CD4-positive, alpha-beta T cell (primary cell): ENCODE data around the gene ZGRF1. TPM values are rescaled to one million over a fixed set of nuclear protein-coding genes. Genes with fewer than 3 reads are reported as not detected.
"Not testable (repeated sequence)": the region's sequence is repeated elsewhere in the genome, so short reads cannot be mapped to it uniquely, and the experiment has no call there.

ENCODE experiments used
- ATAC-seq: fragments of 200-7000 bp; cut with Tn5 transposase; one replicate; pipeline ENCODE4 v1.10.0; 2022; ENCODE audit warnings: mild to moderate bottlenecking; ENCODE audit not compliant: poor library complexity
- CTCF ChIA-PET: fragments of 350-600 bp; sonication (Branson Sonifier 250); formaldehyde crosslinking; loops from one replicate; lab custom pipeline; 2021; ENCODE audit warnings: antibody characterized with exemption, inconsistent platforms; lab: Charles Lee
- POLR2A ChIA-PET: fragments of 350-600 bp; sonication (Branson Sonifier 250); formaldehyde crosslinking; loops from one replicate; lab custom pipeline; 2021; ENCODE audit warnings: antibody characterized with exemption, inconsistent platforms; lab: Charles Lee
- DNase-seq, 14 experiments: peaks; one replicate each; pipeline ENCODE4 v3.0.0-alpha.2; 2013 to 2020; ENCODE audit warnings: mixed read lengths in 2 of 14
- H3K27ac ChIP-seq, 2 donors: one replicate each; pipeline versions ENCODE4 v1.5.1 to v1.7.0; 2013; ENCODE audit warnings: low read length in 2 of 2, low read depth in 1 of 2, mild to moderate bottlenecking in 1 of 2
- H3K27me3 ChIP-seq, 2 experiments: 1 replicate in 1 of 2; 2 replicates in 1 of 2; pipeline versions ENCODE4 v1.6.1 to v1.7.0; 2013; ENCODE audit warnings: low read length in 2 of 2, control low read depth in 1 of 2, mild to moderate bottlenecking in 1 of 2, moderate library complexity in 1 of 2; ENCODE audit not compliant: insufficient read depth in 2 of 2, control insufficient read depth in 1 of 2
- H3K36me3 ChIP-seq: one replicate; pipeline ENCODE4 v1.6.1; 2013; ENCODE audit warnings: low read length, control low read depth; ENCODE audit not compliant: insufficient read depth
- H3K4me1 ChIP-seq: one replicate; pipeline ENCODE4 v1.6.1; 2013; ENCODE audit warnings: low read length, control low read depth; ENCODE audit not compliant: insufficient read depth
- H3K4me3 ChIP-seq: one replicate; pipeline ENCODE4 v1.5.1; 2013; ENCODE audit warnings: mild to moderate bottlenecking, low read length, moderate library complexity
- H3K9me3 ChIP-seq, 2 experiments: 1 replicate in 1 of 2; 2 replicates in 1 of 2; pipeline versions ENCODE4 v1.6.1 to v1.7.0; 2013; ENCODE audit warnings: low read length in 2 of 2, mild to moderate bottlenecking in 2 of 2, control low read depth in 1 of 2, moderate library complexity in 1 of 2; ENCODE audit not compliant: control insufficient read depth in 1 of 2, insufficient read depth in 1 of 2
- H3K27ac Mint-ChIP-seq: one replicate; pipeline ENCODE4 v1.8.0; 2020; ENCODE audit warnings: mixed read lengths
- H3K27me3 Mint-ChIP-seq: one replicate; pipeline ENCODE4 v1.8.0; 2021; ENCODE audit warnings: mixed read lengths
- H3K36me3 Mint-ChIP-seq: one replicate; pipeline ENCODE4 v1.8.0; 2021; ENCODE audit warnings: low read depth, mixed read lengths
- H3K4me1 Mint-ChIP-seq: one replicate; pipeline ENCODE4 v1.8.0; 2021; ENCODE audit warnings: low read depth, mixed read lengths
- H3K4me3 Mint-ChIP-seq: one replicate; pipeline ENCODE4 v1.8.0; 2020; ENCODE audit warnings: mild to moderate bottlenecking, mixed read lengths
- H3K9me3 Mint-ChIP-seq: one replicate; pipeline ENCODE4 v1.8.0; 2020; ENCODE audit warnings: mixed read lengths
- intact Hi-C, 2 experiments: fragments of 100-400 bp; cut with DNase I in 1 of 2; cut with micrococcal nuclease in 1 of 2; formaldehyde crosslinking; loops; one replicate each; pipeline versions ENCODE4 v1.15.1 to v1.9.0; 2023 to 2025; cut with DNase I, micrococcal nuclease
- total RNA-seq, 174 experiments: library from RNA in 2 of 174; stranded (reverse) in 2 of 174; gene quantifications; one replicate each; pipeline ENCODE4 v1.2.3 and lab custom pipeline; 2021 to 2026
- TF ChIP-seq, protein P1 (sequence below): fragments of 200-600 bp; IDR thresholded peaks from one replicate; pipeline ENCODE4 v1.8.0; 2022; ENCODE audit warnings: antibody characterized with exemption, mild to moderate bottlenecking

Gene ZGRF1
- total RNA-seq, 2 experiments from 2014 or later, result 11.3 to 11.7 TPM

DNA sequence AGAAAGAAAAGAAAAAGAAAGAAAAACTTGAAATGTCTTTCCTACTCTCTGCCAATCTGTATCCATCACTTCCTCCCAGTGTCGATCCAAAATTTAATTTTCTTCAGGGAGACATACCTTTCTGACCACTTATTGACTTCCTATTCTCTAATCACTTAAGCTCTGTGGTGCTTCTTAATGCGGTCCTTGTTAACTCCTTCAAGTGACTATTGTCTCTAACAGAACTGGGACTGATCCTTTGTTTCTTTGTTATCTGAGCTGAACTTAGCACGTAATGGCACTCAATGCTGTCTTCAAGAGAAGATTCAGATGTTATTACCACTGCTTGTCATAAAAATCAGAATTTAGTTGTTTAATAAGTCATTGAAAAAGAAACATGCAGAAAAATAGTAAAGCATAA lies 31.4 kb upstream of the ZGRF1 start:
- POLR2A ChIA-PET, result no interaction called here
- no peak for ATAC-seq
- Histone ChIP-seq H3K27ac (no peak overlapping the region), H3K36me3 (no peaks in the 10 kb centered on the region), H3K27me3 (no peaks in the 10 kb centered on the region), H3K4me3 (no peak overlapping the region), H3K4me1 (no peaks in the 10 kb centered on the region), H3K9me3 (no peaks in the 10 kb centered on the region)
- CTCF ChIA-PET, result no interaction called here
- intact Hi-C loops, result no loop called here
- no peak for DNase-seq
- H3K27ac Mint-ChIP-seq, result no peak overlapping the region
- no peaks in the 10 kb centered on the region for H3K4me1 Mint-ChIP-seq
- no peaks in the 10 kb centered on the region for H3K36me3 Mint-ChIP-seq
- H3K9me3 Mint-ChIP-seq, result no peaks in the 10 kb centered on the region
- TF ChIP-seq, protein P1, sequence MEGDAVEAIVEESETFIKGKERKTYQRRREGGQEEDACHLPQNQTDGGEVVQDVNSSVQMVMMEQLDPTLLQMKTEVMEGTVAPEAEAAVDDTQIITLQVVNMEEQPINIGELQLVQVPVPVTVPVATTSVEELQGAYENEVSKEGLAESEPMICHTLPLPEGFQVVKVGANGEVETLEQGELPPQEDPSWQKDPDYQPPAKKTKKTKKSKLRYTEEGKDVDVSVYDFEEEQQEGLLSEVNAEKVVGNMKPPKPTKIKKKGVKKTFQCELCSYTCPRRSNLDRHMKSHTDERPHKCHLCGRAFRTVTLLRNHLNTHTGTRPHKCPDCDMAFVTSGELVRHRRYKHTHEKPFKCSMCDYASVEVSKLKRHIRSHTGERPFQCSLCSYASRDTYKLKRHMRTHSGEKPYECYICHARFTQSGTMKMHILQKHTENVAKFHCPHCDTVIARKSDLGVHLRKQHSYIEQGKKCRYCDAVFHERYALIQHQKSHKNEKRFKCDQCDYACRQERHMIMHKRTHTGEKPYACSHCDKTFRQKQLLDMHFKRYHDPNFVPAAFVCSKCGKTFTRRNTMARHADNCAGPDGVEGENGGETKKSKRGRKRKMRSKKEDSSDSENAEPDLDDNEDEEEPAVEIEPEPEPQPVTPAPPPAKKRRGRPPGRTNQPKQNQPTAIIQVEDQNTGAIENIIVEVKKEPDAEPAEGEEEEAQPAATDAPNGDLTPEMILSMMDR, result no peak
- no peak overlapping the region for H3K4me3 Mint-ChIP-seq
- no peaks in the 10 kb centered on the region for H3K27me3 Mint-ChIP-seq

DNA sequence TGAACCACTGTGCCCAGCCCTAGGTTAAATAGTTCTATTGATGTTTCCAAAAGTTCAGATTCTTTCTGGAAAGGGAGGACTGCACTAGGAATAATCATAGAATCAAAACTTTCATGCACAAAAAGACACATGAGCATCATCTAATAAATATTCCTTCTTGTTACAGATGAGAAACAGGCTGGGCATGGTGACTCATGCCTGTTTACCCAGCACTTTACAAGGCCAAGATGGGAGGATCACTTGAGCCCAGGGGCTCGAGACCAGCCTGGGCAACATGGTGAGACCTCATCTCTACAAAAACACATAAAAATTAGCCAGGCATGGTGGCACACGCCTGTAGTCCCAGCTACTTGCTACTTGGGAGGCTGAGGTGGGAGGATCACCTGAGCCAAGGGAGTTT lies 27.9 kb upstream of the ZGRF1 start:
- H3K36me3 Mint-ChIP-seq, result peaks cover 4% of the 10 kb centered on the region
- H3K9me3 ChIP-seq, result no peaks in the 10 kb centered on the region
- DNase-seq (no peak), ATAC-seq (no peak)
- H3K4me1 ChIP-seq, result no peaks in the 10 kb centered on the region
- ChIA-PET POLR2A (no interaction called here), CTCF (no interaction called here)
- H3K27me3 Mint-ChIP-seq, result no peaks in the 10 kb centered on the region
- H3K36me3 ChIP-seq, result no peaks in the 10 kb centered on the region
- no peaks in the 10 kb centered on the region for H3K9me3 Mint-ChIP-seq
- H3K27ac Mint-ChIP-seq, result no peak overlapping the region
- intact Hi-C loops, result no loop called here
- no peaks in the 10 kb centered on the region for H3K4me1 Mint-ChIP-seq
- H3K4me3 Mint-ChIP-seq, result no peak overlapping the region
- TF ChIP-seq, protein P1, result no peak
- no peak overlapping the region for H3K4me3 ChIP-seq
- H3K27me3 ChIP-seq, result no peaks in the 10 kb centered on the region
- no peak overlapping the region for H3K27ac ChIP-seq

DNA sequence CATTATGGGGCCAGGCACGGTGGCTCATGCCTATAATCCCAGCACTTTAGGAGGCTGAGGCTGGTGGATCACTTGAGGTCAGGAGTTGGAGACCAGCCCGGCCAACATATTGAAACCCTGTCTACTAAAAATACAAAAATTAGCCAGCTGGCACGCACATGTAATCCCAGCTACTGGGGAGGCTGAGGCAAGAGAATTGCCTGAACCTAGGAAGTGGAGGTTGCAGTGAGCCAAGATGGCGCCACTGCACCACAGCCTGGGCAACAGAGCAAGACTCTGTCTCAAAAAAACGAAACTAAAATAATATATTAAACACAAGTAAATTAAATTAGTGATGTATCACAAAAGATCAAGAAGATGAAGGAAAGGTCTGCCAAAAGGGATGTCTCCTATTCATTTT lies 19.4 kb upstream of the ZGRF1 start:
- H3K27me3 ChIP-seq, ATAC-seq, H3K27ac Mint-ChIP-seq, H3K9me3 Mint-ChIP-seq, POLR2A ChIA-PET, H3K4me1 Mint-ChIP-seq, CTCF ChIA-PET, H3K4me1 ChIP-seq, H3K27me3 Mint-ChIP-seq, H3K4me3 ChIP-seq, DNase-seq, H3K9me3 ChIP-seq, intact Hi-C loops, H3K27ac ChIP-seq, H3K4me3 Mint-ChIP-seq: not testable (repeated sequence)
- peaks cover 67% of the 10 kb centered on the region for H3K36me3 ChIP-seq
- H3K36me3 Mint-ChIP-seq, result peaks cover 77% of the 10 kb centered on the region

DNA sequence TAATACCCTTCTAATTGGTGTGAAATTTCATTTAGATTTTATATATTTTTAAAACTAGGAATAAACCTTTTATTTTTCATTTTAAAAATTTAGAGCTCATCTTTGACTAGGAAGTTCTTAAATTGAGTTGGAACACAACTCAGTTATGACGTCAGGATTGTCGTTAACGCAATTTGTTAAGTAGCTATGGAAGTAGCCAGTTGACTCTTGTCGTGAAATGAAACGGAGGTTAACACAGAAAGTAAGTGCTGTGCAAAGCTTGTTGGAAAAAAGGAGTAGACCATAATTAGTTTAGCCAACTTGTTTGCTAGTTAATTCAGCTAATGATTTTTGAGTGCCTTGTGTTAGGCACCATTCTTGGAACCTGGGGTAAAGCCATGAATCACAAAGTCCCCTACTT lies 18.6 kb upstream of the ZGRF1 start:
- Mint-ChIP-seq H3K4me3 (no peak overlapping the region), H3K4me1 (no peaks in the 10 kb centered on the region), H3K9me3 (no peaks in the 10 kb centered on the region), H3K27ac (no peak overlapping the region), H3K36me3 (peaks cover 81% of the 10 kb centered on the region), H3K27me3 (no peaks in the 10 kb centered on the region)
- TF ChIP-seq, protein P1, result no peak
- no peak overlapping the region for H3K27ac ChIP-seq
- ATAC-seq (no peak), DNase-seq (no peak)
- H3K9me3 ChIP-seq, result no peaks in the 10 kb centered on the region
- CTCF ChIA-PET, result no interaction called here
- peaks cover 75% of the 10 kb centered on the region for H3K36me3 ChIP-seq
- intact Hi-C loops, result no loop called here
- no peaks in the 10 kb centered on the region for H3K4me1 ChIP-seq
- no peak overlapping the region for H3K4me3 ChIP-seq
- POLR2A ChIA-PET, result no interaction called here
- no peaks in the 10 kb centered on the region for H3K27me3 ChIP-seq
